Osteoblast (primary cell): ENCODE measurements around the gene SORCS2. TPM values are rescaled to one million over a fixed set of nuclear protein-coding genes. Genes with fewer than 3 reads are reported as not detected.

ENCODE experiments used
- DNase-seq: peaks from one replicate; pipeline ENCODE4 v3.0.0; 2011; ENCODE audit warnings: low spot score, mixed read lengths; ENCODE audit not compliant: insufficient read length; ENCODE audit errors: missing footprints
- H2AFZ ChIP-seq: 2 replicates; pipeline ENCODE4 v1.6.0; 2011; ENCODE audit warnings: mild to moderate bottlenecking, low read length
- H3K27ac ChIP-seq: 2 replicates; pipeline ENCODE4 v1.5.1; 2011; ENCODE audit warnings: mild to moderate bottlenecking, low read depth, low read length, moderate library complexity
- H3K27me3 ChIP-seq: 2 replicates; pipeline ENCODE4 v1.6.0; 2012; ENCODE audit warnings: mild to moderate bottlenecking, control low read depth, inconsistent platforms, low read length, moderate library complexity; ENCODE audit not compliant: insufficient read depth
- H3K36me3 ChIP-seq: 2 replicates; pipeline ENCODE4 v1.5.1; 2011; ENCODE audit warnings: mild to moderate bottlenecking, low read length, control low read depth, moderate library complexity; ENCODE audit not compliant: insufficient read depth
- H3K4me1 ChIP-seq: 2 replicates; pipeline ENCODE4 v1.5.1; 2011; ENCODE audit warnings: mild to moderate bottlenecking, low read length, control low read depth, moderate library complexity; ENCODE audit not compliant: insufficient read depth
- H3K4me2 ChIP-seq: 2 replicates; pipeline ENCODE4 v1.6.0; 2011; ENCODE audit warnings: mild to moderate bottlenecking, low read length; ENCODE audit not compliant: insufficient read depth
- H3K4me3 ChIP-seq: fragments of 200-600 bp; sonication (generic); 3 replicates; pipeline ENCODE4 v1.5.1; 2012; ENCODE audit warnings: mild to moderate bottlenecking, low read length, inconsistent platforms; ENCODE audit not compliant: insufficient read depth
- H3K79me2 ChIP-seq: 2 replicates; pipeline ENCODE4 v1.6.0; 2012; ENCODE audit warnings: mild to moderate bottlenecking, low read length, control low read depth, inconsistent platforms; ENCODE audit not compliant: insufficient read depth
- H3K9me3 ChIP-seq: 2 replicates; pipeline ENCODE4 v1.5.1; 2011; ENCODE audit warnings: low read depth, low read length, control low read depth
- H4K20me1 ChIP-seq: 2 replicates; pipeline ENCODE4 v1.6.0; 2012; ENCODE audit warnings: mild to moderate bottlenecking, low read length, control low read depth; ENCODE audit not compliant: insufficient read depth
- total RNA-seq: library from RNA; depleted of rRNA; stranded (reverse); fragments of >200 nt; gene quantifications from 2 replicates; pipeline ENCODE4 v1.2.3, GENCODE V29; 2012
- TF ChIP-seq, protein P1 (sequence below): IDR thresholded peaks from 2 replicates; pipeline ENCODE4 v1.5.1; 2011; ENCODE audit warnings: mild to moderate bottlenecking, low read depth, low read length, moderate library complexity; ENCODE audit errors: extremely low read depth

The SORCS2 gene
- total RNA-seq, 1 donor, result 9.0 TPM

- Histone ChIP-seq H3K79me2 (no peaks in the 10 kb centered on the region), H4K20me1 (no peaks in the 10 kb centered on the region), H2AFZ (no peak overlapping the region), H3K4me1 (no peaks in the 10 kb centered on the region), H3K9me3 (no peaks in the 10 kb centered on the region), H3K27ac (no peak overlapping the region), H3K27me3 (peaks cover 13% of the 10 kb centered on the region), H3K4me2 (no peak overlapping the region), H3K4me3 (no peak overlapping the region), H3K36me3 (no peaks in the 10 kb centered on the region)
- DNase-seq, result peak; percentile 27
- TF ChIP-seq, protein P1, sequence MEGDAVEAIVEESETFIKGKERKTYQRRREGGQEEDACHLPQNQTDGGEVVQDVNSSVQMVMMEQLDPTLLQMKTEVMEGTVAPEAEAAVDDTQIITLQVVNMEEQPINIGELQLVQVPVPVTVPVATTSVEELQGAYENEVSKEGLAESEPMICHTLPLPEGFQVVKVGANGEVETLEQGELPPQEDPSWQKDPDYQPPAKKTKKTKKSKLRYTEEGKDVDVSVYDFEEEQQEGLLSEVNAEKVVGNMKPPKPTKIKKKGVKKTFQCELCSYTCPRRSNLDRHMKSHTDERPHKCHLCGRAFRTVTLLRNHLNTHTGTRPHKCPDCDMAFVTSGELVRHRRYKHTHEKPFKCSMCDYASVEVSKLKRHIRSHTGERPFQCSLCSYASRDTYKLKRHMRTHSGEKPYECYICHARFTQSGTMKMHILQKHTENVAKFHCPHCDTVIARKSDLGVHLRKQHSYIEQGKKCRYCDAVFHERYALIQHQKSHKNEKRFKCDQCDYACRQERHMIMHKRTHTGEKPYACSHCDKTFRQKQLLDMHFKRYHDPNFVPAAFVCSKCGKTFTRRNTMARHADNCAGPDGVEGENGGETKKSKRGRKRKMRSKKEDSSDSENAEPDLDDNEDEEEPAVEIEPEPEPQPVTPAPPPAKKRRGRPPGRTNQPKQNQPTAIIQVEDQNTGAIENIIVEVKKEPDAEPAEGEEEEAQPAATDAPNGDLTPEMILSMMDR, result no peak
These were observed 219.7 kb downstream of the SORCS2 start for GRCh38 chr4:7411896-7412553.

DNA sequence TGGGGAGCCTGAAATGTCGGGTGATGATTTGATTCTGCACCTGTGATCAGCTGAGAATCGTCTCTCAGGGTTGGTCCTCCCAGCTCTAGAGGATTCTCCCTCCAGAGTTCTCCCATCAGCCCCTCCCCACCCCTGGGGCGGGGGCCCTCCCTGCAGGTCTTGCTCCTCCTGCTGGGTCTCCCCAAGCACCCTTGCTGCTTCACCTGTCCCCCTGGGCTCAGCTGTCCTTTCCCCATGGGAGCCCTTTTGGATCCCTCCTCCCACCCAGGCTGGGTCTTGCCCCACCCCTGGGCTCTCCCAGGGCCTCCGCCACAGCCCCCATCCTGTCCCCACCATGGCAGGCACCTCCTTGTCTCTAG, 220.2 kb downstream of the SORCS2 start:
- no peaks in the 10 kb centered on the region for H4K20me1 ChIP-seq
- H3K4me1 ChIP-seq, result no peaks in the 10 kb centered on the region
- peak; percentile 46 for DNase-seq
- H3K27me3 ChIP-seq, result peaks cover 11% of the 10 kb centered on the region
- no peaks in the 10 kb centered on the region for H3K79me2 ChIP-seq
- H3K36me3 ChIP-seq, result no peaks in the 10 kb centered on the region
- no peak overlapping the region for H3K4me2 ChIP-seq
- H3K9me3 ChIP-seq, result no peaks in the 10 kb centered on the region
- no peak overlapping the region for H2AFZ ChIP-seq
- H3K27ac ChIP-seq, result no peak overlapping the region
- H3K4me3 ChIP-seq, result no peak overlapping the region
- TF ChIP-seq, protein P1, result no peak

DNA sequence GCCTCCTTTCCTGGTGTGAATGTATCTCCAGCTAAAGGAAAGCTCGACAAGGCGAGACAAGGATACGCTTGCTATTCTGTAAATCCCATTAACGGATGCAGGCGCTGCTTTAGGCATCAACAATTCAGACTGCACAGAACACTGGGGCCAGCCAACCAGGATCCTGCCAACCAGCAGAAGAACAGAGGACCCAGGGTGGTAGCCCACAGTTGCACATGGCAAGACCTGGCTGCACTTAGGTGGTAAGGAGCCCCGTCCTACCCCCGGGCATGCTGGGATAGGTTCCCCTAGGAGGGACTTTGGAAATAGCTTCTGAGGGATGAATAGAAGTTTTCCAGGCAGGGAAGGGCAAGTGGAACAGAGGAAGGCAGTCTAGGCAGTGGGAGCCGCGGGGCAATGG, 221.7 kb downstream of the SORCS2 start:
- no peaks in the 10 kb centered on the region for H3K79me2 ChIP-seq
- no peaks in the 10 kb centered on the region for H4K20me1 ChIP-seq
- H3K4me1 ChIP-seq, result no peaks in the 10 kb centered on the region
- no peak overlapping the region for H2AFZ ChIP-seq
- H3K27ac ChIP-seq, result no peak overlapping the region
- peaks cover 4% of the 10 kb centered on the region for H3K9me3 ChIP-seq
- H3K4me3 ChIP-seq, result no peak overlapping the region
- peaks cover 11% of the 10 kb centered on the region for H3K27me3 ChIP-seq
- H3K36me3 ChIP-seq, result no peaks in the 10 kb centered on the region
- TF ChIP-seq, protein P1, result no peak
- DNase-seq, result peak; percentile 13
- H3K4me2 ChIP-seq, result no peak overlapping the region

GRCh38 chr4:7414736-7415510, 222.6 kb downstream of the SORCS2 start:
- Histone ChIP-seq H3K4me2 (no peak overlapping the region), H3K4me1 (no peaks in the 10 kb centered on the region), H3K27ac (no peak overlapping the region), H3K79me2 (no peaks in the 10 kb centered on the region), H3K9me3 (peaks cover 4% of the 10 kb centered on the region), H2AFZ (no peak overlapping the region), H3K4me3 (no peak overlapping the region), H4K20me1 (no peaks in the 10 kb centered on the region), H3K36me3 (no peaks in the 10 kb centered on the region), H3K27me3 (peaks cover 11% of the 10 kb centered on the region)
- DNase-seq, result peak; percentile 13
- TF ChIP-seq, protein P1, result no peak
